ENCODE results near the gene GKN2. TPM values are rescaled to one million over a fixed set of nuclear protein-coding genes. Genes with fewer than 3 reads are reported as not detected.

Gene GKN2
- polyA plus RNA-seq, 1 of the 3 experiments (the other 2 are of a cell fraction) = not detected

DNA sequence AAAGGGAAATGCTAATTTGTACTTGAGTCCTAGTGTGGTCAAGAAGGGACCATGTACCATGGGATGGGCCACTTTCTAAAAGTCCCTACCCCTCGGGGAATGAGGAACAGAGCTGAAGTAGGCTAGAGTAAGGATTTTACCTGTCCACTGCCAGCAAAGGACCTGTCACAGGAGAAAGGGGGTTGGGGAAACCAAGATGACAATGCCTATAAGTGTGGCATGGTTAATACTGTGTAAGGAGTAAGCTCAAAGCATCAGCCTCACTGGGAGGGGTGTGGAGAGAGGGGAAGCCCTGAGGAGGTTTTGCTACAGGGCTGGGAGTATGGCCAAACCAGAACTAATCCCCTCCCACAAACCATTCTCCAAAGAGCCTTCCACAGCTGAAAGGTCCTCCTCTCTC, 15.8 kb downstream of the GKN2 start:
- no peaks in the 10 kb centered on the region for H3K9me2 ChIP-seq
- H3K9me3 ChIP-seq = 0 out of 2 replicates have a peak, but pooled peaks cover 6% of the 10 kb centered on the region
- ChIA-PET POLR2A (no interaction called here), CTCF (interaction anchor here (0.9 to 5.8 kb wide), 6 partner anchors 11 to 474 kb away, joined by 3 to 56 read pairs (median 4); no protein-coding TSS in a partner anchor)
- peak overlapping the region; percentile 12; the same call in 1 of the 2 replicates for H3K9ac ChIP-seq
- DNase-seq = no peak
- no peaks in the 10 kb centered on the region for H3K36me3 ChIP-seq (replicated peaks in 1 of 2; ENCODE audit: control insufficient read depth in 1 of 2, insufficient read depth in 2 of 2, low read length in 1 of 2)
- no peak overlapping the region for H3K4me3 ChIP-seq (ENCODE audit: low read depth in 2 of 2, low read length in 1 of 2)
- no peaks in the 10 kb centered on the region for H3K79me2 ChIP-seq (ENCODE audit: insufficient read depth)
- H3K27me3 ChIP-seq (ENCODE audit: insufficient read depth) = no peaks in the 10 kb centered on the region
- peak overlapping the region; percentile 44 for H3K4me2 ChIP-seq
- 75% methylated on average over 1 of the region's 1 CpG for whole genome bisulfite sequencing (ENCODE audit: low lambda C conversion rate)
- peak overlapping the region; percentile 69; the same call in 1 of the 2 replicates for H2AFZ ChIP-seq (ENCODE audit: low read depth)
- H3K4me1 ChIP-seq (ENCODE audit: control insufficient read depth in 1 of 2, insufficient read depth in 2 of 2, low read depth in 1 of 2, low read length in 1 of 2) = peaks cover 2 to 24% of the 10 kb centered on the region in 2 experiments; a peak in 3 of 4 replicates
- peak overlapping the region; percentile 48 to 50; a peak in 3 of 4 replicates for H3K27ac ChIP-seq (ENCODE audit: low read depth in 2 of 2, low read length in 1 of 2)
- TF ChIP-seq EZH2phosphoT487 (IDR thresholded peaks at IDR 0.05; ENCODE audit: borderline replicate concordance, low read depth) (no peak), TCF12 (IDR thresholded peaks at IDR 0.05) (no peak), JUND (IDR thresholded peaks at IDR 0.05) (no peak), CHD2 (IDR thresholded peaks at IDR 0.05; ENCODE audit: low read length, partially characterized antibody) (no peak), ELF1 (IDR thresholded peaks at IDR 0.05) (no peak), FOSL2 (IDR thresholded peaks at IDR 0.05; ENCODE audit: borderline replicate concordance, low read depth) (no peak), RXRA (IDR thresholded peaks at IDR 0.05; ENCODE audit: borderline replicate concordance, low read depth) (no peak), FOXJ3 (CRISPR knock-in tag; IDR thresholded peaks at IDR 0.05) (no peak), GATA2 (CRISPR knock-in tag; IDR thresholded peaks at IDR 0.05) (no peak), TAF1 (IDR thresholded peaks at IDR 0.05; ENCODE audit: borderline replicate concordance, low read depth, low read length) (no peak), NRF1 (IDR thresholded peaks at IDR 0.05; ENCODE audit: low read depth, low read length) (no peak), SIN3A (IDR thresholded peaks at IDR 0.05; ENCODE audit: borderline replicate concordance, low read depth, low read length) (no peak), RFX5 (IDR thresholded peaks at IDR 0.05; ENCODE audit: low read length) (no peak), FOXM1 (IDR thresholded peaks at IDR 0.05; ENCODE audit: low read depth) (no peak)
- TF ChIP-seq, protein P1, sequence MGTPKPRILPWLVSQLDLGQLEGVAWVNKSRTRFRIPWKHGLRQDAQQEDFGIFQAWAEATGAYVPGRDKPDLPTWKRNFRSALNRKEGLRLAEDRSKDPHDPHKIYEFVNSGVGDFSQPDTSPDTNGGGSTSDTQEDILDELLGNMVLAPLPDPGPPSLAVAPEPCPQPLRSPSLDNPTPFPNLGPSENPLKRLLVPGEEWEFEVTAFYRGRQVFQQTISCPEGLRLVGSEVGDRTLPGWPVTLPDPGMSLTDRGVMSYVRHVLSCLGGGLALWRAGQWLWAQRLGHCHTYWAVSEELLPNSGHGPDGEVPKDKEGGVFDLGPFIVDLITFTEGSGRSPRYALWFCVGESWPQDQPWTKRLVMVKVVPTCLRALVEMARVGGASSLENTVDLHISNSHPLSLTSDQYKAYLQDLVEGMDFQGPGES (IDR thresholded peaks at IDR 0.05; ENCODE audit: low read depth, low read length) = no peak
- H3F3A ChIP-seq (replicated peaks; ENCODE audit: insufficient read depth) = no peaks in the 10 kb centered on the region
- no peaks in the 10 kb centered on the region for H4K20me1 ChIP-seq (ENCODE audit: insufficient read depth)

DNA sequence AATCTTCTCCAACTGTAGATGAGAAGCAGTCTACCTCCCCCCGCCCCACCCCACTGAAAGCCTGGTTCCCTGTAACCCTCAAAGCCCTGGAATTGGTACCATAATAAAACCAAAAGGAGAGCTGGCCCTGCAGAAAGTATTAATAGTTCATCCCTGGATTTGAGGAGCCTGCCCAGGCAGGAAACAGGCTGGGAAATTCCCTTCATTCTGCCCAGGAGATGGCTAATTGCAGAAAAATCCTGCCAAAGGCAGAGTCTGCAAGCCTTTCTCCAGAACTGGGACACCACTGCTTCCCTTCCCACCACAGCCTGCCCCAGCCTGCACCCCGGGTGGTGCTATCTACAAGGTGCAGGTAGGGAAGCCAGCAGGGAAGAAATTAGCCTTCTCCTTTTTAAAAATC, 16.3 kb downstream of the GKN2 start:
- Histone ChIP-seq H3K9ac (peak overlapping the region; percentile 16; the same call in 1 of the 2 replicates), H3K27me3 (ENCODE audit: insufficient read depth) (no peaks in the 10 kb centered on the region), H3K4me2 (peak overlapping the region; percentile 44), H3K36me3 (replicated peaks in 1 of 2; ENCODE audit: control insufficient read depth in 1 of 2, insufficient read depth in 2 of 2, low read length in 1 of 2) (no peaks in the 10 kb centered on the region), H3K9me2 (no peaks in the 10 kb centered on the region), H3K4me3 (ENCODE audit: low read depth in 2 of 2, low read length in 1 of 2) (no peak overlapping the region), H3K9me3 (0 out of 2 replicates have a peak, but pooled peaks cover 6% of the 10 kb centered on the region), H3K79me2 (ENCODE audit: insufficient read depth) (no peaks in the 10 kb centered on the region), H3K4me1 (ENCODE audit: control insufficient read depth in 1 of 2, insufficient read depth in 2 of 2, low read depth in 1 of 2, low read length in 1 of 2) (peaks cover 2 to 24% of the 10 kb centered on the region in 2 experiments; a peak in 3 of 4 replicates), H2AFZ (ENCODE audit: low read depth) (peak overlapping the region; percentile 69), H3F3A (replicated peaks; ENCODE audit: insufficient read depth) (no peaks in the 10 kb centered on the region), H4K20me1 (ENCODE audit: insufficient read depth) (no peaks in the 10 kb centered on the region), H3K27ac (ENCODE audit: low read depth in 2 of 2, low read length in 1 of 2) (peak overlapping the region; percentile 48 to 50; a peak in 3 of 4 replicates)
- no peak for DNase-seq
- 0 out of 2 replicates have a peak, but pooled peaks have one; percentile 15 for TF ChIP-seq JUND (IDR thresholded peaks at IDR 0.05)
- no peak for TF ChIP-seq NRF1 (IDR thresholded peaks at IDR 0.05; ENCODE audit: low read depth, low read length)
- peak; percentile 46; the same call in 1 of the 2 replicates for TF ChIP-seq FOSL2 (IDR thresholded peaks at IDR 0.05; ENCODE audit: borderline replicate concordance, low read depth)
- ChIA-PET POLR2A (no interaction called here), CTCF (interaction anchor here (1.1 to 5.8 kb wide), 3 partner anchors 11 to 371 kb away, joined by 4 to 56 read pairs (median 6); no protein-coding TSS in a partner anchor)
- 31% methylated on average over 2 of the region's 2 CpGs for WGBS (ENCODE audit: low lambda C conversion rate)
